K562 (cell line): ENCODE data around the gene UQCRFS1. TPM values are rescaled to one million over a fixed set of nuclear protein-coding genes. Genes with fewer than 3 reads are reported as not detected.

ENCODE experiments used
- CBFA2T3 ChIP-seq: fragments of 450-650 bp; IDR thresholded peaks from 2 replicates; pipeline ENCODE4 v1.6.1; 2017
- CREB5 ChIP-seq: fragments of 250-450 bp; sonication (Bioruptor Pico); IDR thresholded peaks from 2 replicates; pipeline ENCODE4 v1.5.0; 2020; ENCODE audit warnings: mild to moderate bottlenecking
- DMBX1 ChIP-seq: fragments of 250-450 bp; sonication (Bioruptor Pico); IDR thresholded peaks from 2 replicates; pipeline ENCODE4 v1.8.0; 2022; ENCODE audit warnings: inconsistent platforms, mild to moderate bottlenecking, moderate library complexity, borderline replicate concordance
- FOSL1 ChIP-seq: fragments of 200-800 bp; sonication (Bioruptor generic); conservative IDR thresholded peaks from 2 replicates; pipeline ENCODE4 v1.6.1; 2016; ENCODE audit warnings: missing genetic modification characterization, missing compliant biosample characterization
- HES1 ChIP-seq: fragments of 450-650 bp; IDR thresholded peaks from 2 replicates; pipeline ENCODE4 v1.6.1; 2016; ENCODE audit warnings: low read depth, mild to moderate bottlenecking, moderate library complexity
- HMGXB4 ChIP-seq: sonication (generic); formaldehyde crosslinking; IDR thresholded peaks from 2 replicates; pipeline ENCODE4 v1.8.1; 2023; ENCODE audit warnings: mild to moderate bottlenecking, missing genetic modification reagents
- ILK ChIP-seq: fragments of 450-650 bp; IDR thresholded peaks from 2 replicates; pipeline ENCODE4 v1.6.1; 2016; ENCODE audit warnings: missing genetic modification characterization, low read depth, mild to moderate bottlenecking, missing compliant biosample characterization, moderate library complexity, borderline replicate concordance
- KLF6 ChIP-seq: fragments of 250-450 bp; sonication (Bioruptor Pico); IDR thresholded peaks from 2 replicates; pipeline ENCODE4 v1.4.0; 2020; ENCODE audit warnings: mild to moderate bottlenecking, moderate library complexity, borderline replicate concordance
- MTA2 ChIP-seq: fragments of 450-650 bp; IDR thresholded peaks from 2 replicates; pipeline ENCODE4 v1.6.1; 2016; ENCODE audit warnings: low read depth
- NFXL1 ChIP-seq: fragments of 450-650 bp; formaldehyde crosslinking; IDR thresholded peaks from 2 replicates; pipeline ENCODE4 v1.4.0; 2021; ENCODE audit warnings: mild to moderate bottlenecking
- NR2C1 ChIP-seq, 2 experiments: fragments of 450-650 bp; IDR thresholded peaks; 2 replicates each; pipeline ENCODE4 v1.6.1; 2017; ENCODE audit warnings: mild to moderate bottlenecking in 2 of 2, antibody characterized with exemption in 1 of 2, inconsistent platforms in 1 of 2, missing compliant biosample characterization in 1 of 2, missing genetic modification characterization in 1 of 2
- PHF8 ChIP-seq: fragments of 200-600 bp; sonication (generic); IDR thresholded peaks from 2 replicates; pipeline ENCODE4 v1.6.1; 2012; ENCODE audit warnings: mixed run types, mild to moderate bottlenecking, inconsistent platforms, low read length, moderate library complexity, borderline replicate concordance
- RUNX1 ChIP-seq: sonication (generic); IDR thresholded peaks from 2 replicates; pipeline ENCODE4 v1.6.1; 2016; ENCODE audit warnings: antibody characterized with exemption, low read depth
- SAP30 ChIP-seq: fragments of 200-600 bp; sonication (generic); IDR thresholded peaks from 2 replicates; pipeline ENCODE4 v1.6.1; 2012; ENCODE audit warnings: borderline replicate concordance, low read depth, mild to moderate bottlenecking, moderate library complexity, low read length, control low read depth, inconsistent platforms; ENCODE audit not compliant: insufficient read depth, poor library complexity, severe bottlenecking
- SLC30A9 ChIP-seq: fragments of 250-450 bp; sonication (Bioruptor Pico); IDR thresholded peaks from 2 replicates; pipeline ENCODE4 v1.8.0; 2022; ENCODE audit warnings: mild to moderate bottlenecking, moderate library complexity
- SMARCB1 ChIP-seq: IDR thresholded peaks from 2 replicates; pipeline ENCODE4 v1.6.1; 2011; ENCODE audit warnings: improper control_type of control experiment, low read depth; ENCODE audit not compliant: insufficient read length
- SMARCC2 ChIP-seq: fragments of 450-650 bp; IDR thresholded peaks from 2 replicates; pipeline ENCODE4 v1.6.1; 2017; ENCODE audit warnings: antibody characterized with exemption, moderate library complexity, mild to moderate bottlenecking, low read depth
- SUPT5H ChIP-seq: fragments of 450-650 bp; IDR thresholded peaks from 2 replicates; pipeline ENCODE4 v1.6.1; 2016
- TBL1XR1 ChIP-seq, 2 experiments: IDR thresholded peaks; 2 replicates each; pipeline ENCODE4 v1.6.1; 2012; ENCODE audit warnings: improper control_type of control experiment in 2 of 2, low read length in 2 of 2, mild to moderate bottlenecking in 1 of 2
- ZBTB17 ChIP-seq: fragments of 450-650 bp; formaldehyde crosslinking; IDR thresholded peaks from 2 replicates; pipeline ENCODE4 v1.4.0; 2020; ENCODE audit warnings: mild to moderate bottlenecking
- ZNF133 ChIP-seq: fragments of 250-450 bp; sonication (Bioruptor Pico); IDR thresholded peaks from 2 replicates; pipeline ENCODE4 v1.4.0; 2020; ENCODE audit warnings: mild to moderate bottlenecking
- ZNF431 ChIP-seq: sonication (generic); formaldehyde crosslinking; IDR thresholded peaks from 2 replicates; pipeline ENCODE4 v1.8.0; 2022; ENCODE audit warnings: mild to moderate bottlenecking, missing genetic modification reagents
- ZNF766 ChIP-seq: fragments of 200-800 bp; sonication (Bioruptor generic); conservative IDR thresholded peaks from 2 replicates; pipeline ENCODE4 v1.6.1; 2016; ENCODE audit warnings: missing genetic modification characterization, missing compliant biosample characterization
- ZNF77 ChIP-seq: fragments of 250-450 bp; sonication (Bioruptor Pico); IDR thresholded peaks from 2 replicates; pipeline ENCODE4 v1.5.0; 2020
- polyA plus RNA-seq, 8 experiments: library from polyadenylated mRNA; depleted of rRNA in 4 of 8; stranded (reverse) in 5 of 8; unstranded in 3 of 8; fragments of >200 nt; fragmentation: Nextera tagmentation in 2 of 8; fragmentation: Illumina TruSeq in 1 of 8; extraction: Ambion mirVana in 2 of 8; extraction: Trizol in 1 of 8; gene quantifications; 2 replicates each; pipeline versions ENCODE4 v1.2.1 to v1.2.3, GENCODE V29; 2011 to 2014; ENCODE audit warnings: inconsistent platforms in 1 of 8, missing spikeins in 1 of 8
- total RNA-seq, 7 experiments: library from RNA; depleted of rRNA in 6 of 7; stranded (reverse); fragments of >200 nt in 6 of 7; fragmentation: Illumina TruSeq in 2 of 7; extraction: Trizol in 2 of 7; gene quantifications; 2 replicates each; pipeline versions ENCODE4 v1.2.1 to v1.2.3, GENCODE V29; 2011 to 2021; ENCODE audit warnings: low replicate concordance in 1 of 7
- TF ChIP-seq, protein P1 (sequence below): sonication (generic); IDR thresholded peaks from 2 replicates; pipeline ENCODE4 v1.6.1; 2016

UQCRFS1 gene
- total and polyA plus RNA-seq, 9 of the 15 experiments (the other 6 are each of a cell fraction or from before 2014, with no cell fraction given) = 10.8 to 110 (median 64.7) TPM

GRCh38 chr19:29211562-29212355, 1.2 kb downstream of the UQCRFS1 start (continued):
- TF ChIP-seq CREB5 (CRISPR knock-in tag) (no peak), FOSL1 (no peak), DMBX1 (CRISPR knock-in tag) (no peak), PHF8 (no peak), SMARCB1 (no peak), KLF6 (CRISPR knock-in tag) (no peak), ZNF431 (no peak), ZBTB17 (CRISPR knock-in tag) (no peak), SAP30 (peak; percentile 9), RUNX1 (no peak), ILK (tag) (no peak), SMARCC2 (no peak), ZNF133 (CRISPR knock-in tag) (no peak), HMGXB4 (CRISPR knock-in tag) (no peak), SUPT5H (0 out of 2 replicates have a peak, but pooled peaks have one; percentile 27), NFXL1 (CRISPR knock-in tag) (no peak), SLC30A9 (CRISPR knock-in tag) (no peak), ZNF77 (CRISPR knock-in tag) (no peak), CBFA2T3 (no peak), NR2C1 (IDR thresholded peaks at IDR 0.05) (no peak), NR2C1 (tag; IDR thresholded peaks at IDR 0.05) (no peak), MTA2 (no peak), TBL1XR1 (IDR thresholded peaks at IDR 0.05; ENCODE audit: low read length in 2 of 2) (no peak), ZNF766 (no peak), HES1 (no peak)
- TF ChIP-seq, protein P1, sequence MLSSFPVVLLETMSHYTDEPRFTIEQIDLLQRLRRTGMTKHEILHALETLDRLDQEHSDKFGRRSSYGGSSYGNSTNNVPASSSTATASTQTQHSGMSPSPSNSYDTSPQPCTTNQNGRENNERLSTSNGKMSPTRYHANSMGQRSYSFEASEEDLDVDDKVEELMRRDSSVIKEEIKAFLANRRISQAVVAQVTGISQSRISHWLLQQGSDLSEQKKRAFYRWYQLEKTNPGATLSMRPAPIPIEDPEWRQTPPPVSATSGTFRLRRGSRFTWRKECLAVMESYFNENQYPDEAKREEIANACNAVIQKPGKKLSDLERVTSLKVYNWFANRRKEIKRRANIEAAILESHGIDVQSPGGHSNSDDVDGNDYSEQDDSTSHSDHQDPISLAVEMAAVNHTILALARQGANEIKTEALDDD = peak; percentile 42; the same call in 1 of the 2 replicates
